HCT116 (cell line): ENCODE measurements around the gene LRRC32. TPM values are rescaled to one million over a fixed set of nuclear protein-coding genes. Genes with fewer than 3 reads are reported as not detected.

Experiments
- ATAC-seq: fragments of 200-7000 bp; cut with Tn5 transposase; 2 replicates; pipeline ENCODE4 v1.9.1; 2020; ENCODE audit warnings: mild to moderate bottlenecking, moderate library complexity
- BruUV-seq: library from RNA; stranded (reverse); fragments of 400-500 nt; replicated peaks from 2 replicates; lab custom pipeline; 2021; lab: Mats Ljungman, UMichigan
- CTCF ChIA-PET: fragments of 300-600 bp; sonication (Branson Sonifier 250); formaldehyde crosslinking; loops from one replicate; lab custom pipeline; 2021; ENCODE audit warnings: antibody characterized with exemption; lab: Charles Lee
- POLR2A ChIA-PET: fragments of 300-600, 350-600 bp; sonication (Branson Sonifier 250); formaldehyde crosslinking; loops from one replicate; lab custom pipeline; 2021; ENCODE audit warnings: antibody characterized with exemption; lab: Charles Lee
- RAD21 ChIA-PET, 2 experiments: fragments of 300-600 bp; sonication (Branson Sonifier 250); formaldehyde crosslinking; loops; one replicate each; lab custom pipeline; 2023; ENCODE audit warnings: low total read pairs in 2 of 2; ENCODE audit not compliant: uncharacterized antibody in 2 of 2, unreplicated experiment in 2 of 2, low non-redundant PET in 1 of 2; lab: Charles Lee
- DNase-seq: peaks from one replicate; pipeline ENCODE4 v3.0.0-alpha.2; 2010; ENCODE audit warnings: low read depth, low spot score
- H2AFZ ChIP-seq: fragments of 200-600 bp; shearing (Covaris generic), sonication (generic); 2 replicates; pipeline ENCODE4 v1.6.1; 2017; ENCODE audit warnings: low read depth, mixed run types, mixed read lengths, antibody characterized with exemption, low read length; ENCODE audit not compliant: poor library complexity, severe bottlenecking
- H3K27ac ChIP-seq: 2 replicates; pipeline ENCODE4 v1.5.1; 2012; ENCODE audit warnings: low read depth, low read length
- H3K27me3 ChIP-seq: fragments of 200-600 bp; sonication (generic); 2 replicates; pipeline ENCODE4 v1.6.1; 2016; ENCODE audit warnings: mixed run types, low read length, mixed read lengths; ENCODE audit not compliant: insufficient read depth
- H3K36me3 ChIP-seq, 2 experiments: fragments of 200-500 bp in 1 of 2; fragments of 200-600 bp in 1 of 2; sonication (Bioruptor generic) in 1 of 2; sonication (generic) in 1 of 2; 2 replicates each; pipeline versions ENCODE4 v1.5.1 to v1.6.1; 2014 to 2016; ENCODE audit warnings: low read length in 2 of 2, inconsistent platforms in 1 of 2, mixed read lengths in 1 of 2, mixed run types in 1 of 2; ENCODE audit not compliant: insufficient read depth in 2 of 2, control insufficient read depth in 1 of 2
- H3K4me1 ChIP-seq, 2 experiments: fragments of 200-600 bp in 1 of 2; sonication (generic) in 1 of 2; 2 replicates each; pipeline versions ENCODE4 v1.5.1 to v1.6.1; 2012 to 2017; ENCODE audit warnings: low read length in 2 of 2, inconsistent platforms in 1 of 2, mild to moderate bottlenecking in 1 of 2, mixed read lengths in 1 of 2, mixed run types in 1 of 2, moderate library complexity in 1 of 2; ENCODE audit not compliant: insufficient read depth in 2 of 2, control insufficient read depth in 1 of 2
- H3K4me2 ChIP-seq: fragments of 200-600 bp; sonication (generic); 2 replicates; pipeline ENCODE4 v1.6.1; 2017; ENCODE audit warnings: mixed run types, low read length, mixed read lengths
- H3K4me3 ChIP-seq, 2 experiments: fragments of 200-600 bp in 1 of 2; sonication (generic) in 1 of 2; replicated peaks in 1 of 2; 2 replicates each; pipeline ENCODE4 v1.5.1; 2011 to 2016; ENCODE audit warnings: low read length in 2 of 2, control low read depth in 1 of 2, low read depth in 1 of 2, mild to moderate bottlenecking in 1 of 2, mixed read lengths in 1 of 2, mixed run types in 1 of 2
- H3K79me2 ChIP-seq: fragments of 200-600 bp; sonication (generic); 2 replicates; pipeline ENCODE4 v1.6.1; 2017; ENCODE audit warnings: mild to moderate bottlenecking, mixed run types, low read length, moderate library complexity, mixed read lengths; ENCODE audit not compliant: insufficient read depth
- H3K9ac ChIP-seq: fragments of 200-600 bp; sonication (generic); 2 replicates; pipeline ENCODE4 v1.6.1; 2016; ENCODE audit warnings: low read length, mixed read lengths
- H3K9me2 ChIP-seq: fragments of 200-600 bp; sonication (generic), shearing (Covaris generic); 2 replicates; pipeline ENCODE4 v1.6.1; 2017; ENCODE audit warnings: mixed run types, mild to moderate bottlenecking, moderate library complexity; ENCODE audit not compliant: insufficient read depth
- H3K9me3 ChIP-seq, 2 experiments: fragments of 200-500 bp in 1 of 2; fragments of 200-600 bp in 1 of 2; sonication (Bioruptor generic) in 1 of 2; sonication (generic) in 1 of 2; 2 replicates each; pipeline ENCODE4 v1.6.1; 2014 to 2017; ENCODE audit warnings: low read length in 2 of 2, mixed read lengths in 2 of 2, inconsistent platforms in 1 of 2, low read depth in 1 of 2, mild to moderate bottlenecking in 1 of 2, mixed run types in 1 of 2, moderate library complexity in 1 of 2; ENCODE audit not compliant: control insufficient read depth in 1 of 2, insufficient read depth in 1 of 2
- H4K20me1 ChIP-seq: fragments of 200-600 bp; sonication (generic), shearing (Covaris generic); 2 replicates; pipeline ENCODE4 v1.6.1; 2017; ENCODE audit warnings: mixed run types, mild to moderate bottlenecking, moderate library complexity; ENCODE audit not compliant: insufficient read depth
- EGR1 ChIP-seq: IDR thresholded peaks from 2 replicates; pipeline ENCODE4 v1.6.1; 2012; ENCODE audit warnings: low read depth
- EZH2 ChIP-seq: fragments of 200-600 bp; sonication (generic); IDR thresholded peaks from 2 replicates; pipeline ENCODE4 v1.6.1; 2017; ENCODE audit warnings: antibody characterized with exemption, mixed run types
- FOSL1 ChIP-seq: IDR thresholded peaks from 2 replicates; pipeline ENCODE4 v1.6.1; 2012; ENCODE audit warnings: low read depth
- JUND ChIP-seq: IDR thresholded peaks from 2 replicates; pipeline ENCODE4 v1.6.1; 2012
- POLR2A ChIP-seq: IDR thresholded peaks from 2 replicates; pipeline ENCODE4 v1.7.0; 2011; ENCODE audit warnings: borderline replicate concordance; ENCODE audit not compliant: insufficient read depth, insufficient read length; ENCODE audit errors: extremely low read depth
- POLR2AphosphoS5 ChIP-seq: IDR thresholded peaks from 2 replicates; pipeline ENCODE4 v1.6.1; 2011; ENCODE audit warnings: mild to moderate bottlenecking, low read depth, low read length, moderate library complexity
- SIN3A ChIP-seq: IDR thresholded peaks from 2 replicates; pipeline ENCODE4 v1.6.1; 2012; ENCODE audit warnings: low read depth
- SP1 ChIP-seq: IDR thresholded peaks from 2 replicates; pipeline ENCODE4 v1.6.1; 2012; ENCODE audit warnings: low read depth
- SRF ChIP-seq: IDR thresholded peaks from 2 replicates; pipeline ENCODE4 v1.6.1; 2012; ENCODE audit warnings: low read depth
- TCF7L2 ChIP-seq: IDR thresholded peaks from 2 replicates; pipeline ENCODE4 v1.7.0; 2011; ENCODE audit warnings: borderline replicate concordance, inconsistent platforms; ENCODE audit not compliant: insufficient read depth, insufficient read length; ENCODE audit errors: extremely low read depth
- ZFX ChIP-seq: fragments of 450-650 bp; IDR thresholded peaks from 2 replicates; pipeline ENCODE4 v1.6.1; 2017
- intact Hi-C: fragments of 100-400 bp; cut with micrococcal nuclease; formaldehyde crosslinking; loops from 2 replicates; pipeline ENCODE4 v1.10.0; 2022
- total RNA-seq: library from RNA; stranded (reverse); gene quantifications from one replicate; pipeline ENCODE4 v1.2.1, GENCODE V29; 2021; ENCODE audit not compliant: unreplicated experiment
- TF ChIP-seq, protein P1 (sequence below): IDR thresholded peaks from 2 replicates; pipeline ENCODE4 v1.6.1; 2012
- TF ChIP-seq, protein P2 (sequence below), 3 experiments: fragments of 200-600 bp in 1 of 3; sonication (generic) in 1 of 3; IDR thresholded peaks in 2 of 3; conservative IDR thresholded peaks in 1 of 3; 2 replicates each; pipeline ENCODE4 v1.5.1; 2012 to 2017; ENCODE audit warnings: low read depth in 2 of 3, low read length in 2 of 3, antibody characterized with exemption in 1 of 3, borderline replicate concordance in 1 of 3, control low read depth in 1 of 3, mild to moderate bottlenecking in 1 of 3, mixed read lengths in 1 of 3, mixed run types in 1 of 3, moderate library complexity in 1 of 3; ENCODE audit not compliant: insufficient read depth in 1 of 3
- TF ChIP-seq, protein P3 (sequence below): IDR thresholded peaks from 2 replicates; pipeline ENCODE4 v1.6.1; 2012

The LRRC32 gene
- total RNA-seq, 1 experiment from 2014 or later, result 0.54 TPM

DNA sequence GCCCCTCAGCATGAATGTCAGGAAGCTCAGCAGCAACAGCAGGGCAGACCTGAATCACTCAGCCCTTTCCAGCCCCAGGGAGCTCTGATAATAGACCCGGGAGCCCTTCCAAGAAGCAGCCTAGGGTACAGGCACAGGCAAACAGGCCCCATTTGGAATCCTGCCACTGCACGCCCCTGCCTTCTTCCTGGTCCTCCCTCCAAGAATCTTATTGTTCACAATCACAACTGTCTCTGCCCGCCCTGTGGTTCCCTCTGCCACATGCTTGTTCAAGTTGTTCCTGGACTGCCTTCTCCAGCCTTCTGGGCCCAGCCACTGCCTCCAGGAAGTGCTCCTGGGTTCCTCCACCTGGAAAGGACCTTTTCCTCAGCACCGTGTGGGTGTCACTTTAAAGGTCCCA lies 54.6 kb downstream of the LRRC32 start:
- Histone ChIP-seq H4K20me1 (no peaks in the 10 kb centered on the region), H3K27ac (no peak overlapping the region), H3K27me3 (no peaks in the 10 kb centered on the region), H3K9me3 (no peaks in the 10 kb centered on the region), H3K9me2 (no peaks in the 10 kb centered on the region), H3K4me3 (no peak overlapping the region), H3K9ac (no peak overlapping the region), H3K4me1 (no peaks in the 10 kb centered on the region), H3K36me3 (no peaks in the 10 kb centered on the region), H3K4me2 (no peak overlapping the region), H2AFZ (no peak overlapping the region), H3K79me2 (no peaks in the 10 kb centered on the region)
- DNase-seq (no peak), ATAC-seq (no peak)
- ChIA-PET POLR2A (no interaction called here), RAD21 (no interaction called here), CTCF (interaction anchor here (1.3 kb wide), 1 partner anchor 18 kb away, joined by 4 read pairs; no protein-coding TSS in a partner anchor)
- no TSS peak for BruUV-seq
- TF ChIP-seq EGR1 (no peak), SIN3A (no peak), JUND (no peak), POLR2AphosphoS5 (no peak), TCF7L2 (no peak), SP1 (no peak), EZH2 (no peak), SRF (no peak), FOSL1 (no peak), ZFX (no peak), POLR2A (no peak)
- TF ChIP-seq, protein P1, sequence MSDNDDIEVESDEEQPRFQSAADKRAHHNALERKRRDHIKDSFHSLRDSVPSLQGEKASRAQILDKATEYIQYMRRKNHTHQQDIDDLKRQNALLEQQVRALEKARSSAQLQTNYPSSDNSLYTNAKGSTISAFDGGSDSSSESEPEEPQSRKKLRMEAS, result no peak
- TF ChIP-seq, protein P2, sequence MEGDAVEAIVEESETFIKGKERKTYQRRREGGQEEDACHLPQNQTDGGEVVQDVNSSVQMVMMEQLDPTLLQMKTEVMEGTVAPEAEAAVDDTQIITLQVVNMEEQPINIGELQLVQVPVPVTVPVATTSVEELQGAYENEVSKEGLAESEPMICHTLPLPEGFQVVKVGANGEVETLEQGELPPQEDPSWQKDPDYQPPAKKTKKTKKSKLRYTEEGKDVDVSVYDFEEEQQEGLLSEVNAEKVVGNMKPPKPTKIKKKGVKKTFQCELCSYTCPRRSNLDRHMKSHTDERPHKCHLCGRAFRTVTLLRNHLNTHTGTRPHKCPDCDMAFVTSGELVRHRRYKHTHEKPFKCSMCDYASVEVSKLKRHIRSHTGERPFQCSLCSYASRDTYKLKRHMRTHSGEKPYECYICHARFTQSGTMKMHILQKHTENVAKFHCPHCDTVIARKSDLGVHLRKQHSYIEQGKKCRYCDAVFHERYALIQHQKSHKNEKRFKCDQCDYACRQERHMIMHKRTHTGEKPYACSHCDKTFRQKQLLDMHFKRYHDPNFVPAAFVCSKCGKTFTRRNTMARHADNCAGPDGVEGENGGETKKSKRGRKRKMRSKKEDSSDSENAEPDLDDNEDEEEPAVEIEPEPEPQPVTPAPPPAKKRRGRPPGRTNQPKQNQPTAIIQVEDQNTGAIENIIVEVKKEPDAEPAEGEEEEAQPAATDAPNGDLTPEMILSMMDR (IDR thresholded peaks at IDR 0.05 in 2 of 3, conservative IDR thresholded peaks at IDR 0.05 in 1 of 3; ENCODE audit: borderline replicate concordance in 1 of 3, insufficient read depth in 1 of 3, low read depth in 2 of 3, low read length in 2 of 3), result no peak
- TF ChIP-seq, protein P3, sequence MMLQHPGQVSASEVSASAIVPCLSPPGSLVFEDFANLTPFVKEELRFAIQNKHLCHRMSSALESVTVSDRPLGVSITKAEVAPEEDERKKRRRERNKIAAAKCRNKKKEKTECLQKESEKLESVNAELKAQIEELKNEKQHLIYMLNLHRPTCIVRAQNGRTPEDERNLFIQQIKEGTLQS, result no peak
- intact Hi-C loops, result no loop called here
